ENCODE data around the gene ANKS1B. TPM values are rescaled to one million over a fixed set of nuclear protein-coding genes. Genes with fewer than 3 reads are reported as not detected.

The ANKS1B gene
- total and polyA plus RNA-seq, 2 of the 4 experiments (the other 2 are of a cell fraction) = 0.17 to 0.18 TPM

DNA sequence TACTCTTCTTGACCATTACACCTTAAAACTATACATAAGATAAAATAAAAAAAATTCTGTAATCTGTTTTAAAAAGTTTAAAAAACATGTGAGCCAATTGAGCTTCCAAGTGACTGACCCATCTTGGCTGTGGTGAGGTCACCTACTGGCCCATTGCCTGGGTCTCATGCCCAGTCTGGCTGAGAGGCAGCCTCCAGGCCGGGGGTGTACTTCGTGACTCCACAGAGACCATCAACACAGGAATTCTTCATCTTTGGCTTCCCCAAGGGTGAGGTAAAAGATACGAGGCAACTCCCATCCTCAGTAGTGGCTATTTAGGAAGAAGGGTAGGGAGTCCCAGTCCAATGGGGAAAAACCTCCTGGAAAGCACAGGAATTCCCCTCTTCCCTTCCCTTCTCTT lies 1226.4 kb downstream of the ANKS1B start:
- H3K4me2 ChIP-seq (ENCODE audit: low read depth, low read length) = no peak overlapping the region
- in situ Hi-C loops (cut with MboI; ENCODE audit: low sequenced_read_pairs) (no loop called here), intact Hi-C loops (cut with micrococcal nuclease) (no loop called here), dilution Hi-C loops (cut with HindIII; ENCODE audit: low sequenced_read_pairs, unreplicated experiment) (no loop called here)
- H2BK120ac ChIP-seq (ENCODE audit: low read depth, low read length) = no peak overlapping the region
- no peak overlapping the region for H3K23ac ChIP-seq (ENCODE audit: low read depth, low read length)
- no TSS peak for BruUV-seq (replicated peaks)
- H3K18ac ChIP-seq (ENCODE audit: low read depth, low read length) = no peak overlapping the region
- DNase-seq (peak; percentile 31), ATAC-seq (ENCODE audit: low read depth) (no peak)
- H3K4ac ChIP-seq (ENCODE audit: low read depth, low read length) = no peak overlapping the region
- TF ChIP-seq MAFK (IDR thresholded peaks at IDR 0.05; ENCODE audit: low read depth, low read length) (no peak), RAD21 (IDR thresholded peaks at IDR 0.05; ENCODE audit: low read length) (no peak), MAZ (IDR thresholded peaks at IDR 0.05; ENCODE audit: borderline replicate concordance, low read depth, low read length) (no peak), MXI1 (IDR thresholded peaks at IDR 0.05; ENCODE audit: borderline replicate concordance, low read depth, low read length) (no peak), USF2 (IDR thresholded peaks at IDR 0.05; ENCODE audit: low read depth, low read length) (no peak), RFX5 (IDR thresholded peaks at IDR 0.05; ENCODE audit: low read depth, low read length) (no peak), RCOR1 (IDR thresholded peaks at IDR 0.05; ENCODE audit: insufficient replicate concordance, low read length) (no peak), NFE2L2 (IDR thresholded peaks at IDR 0.05; ENCODE audit: low read depth, low read length) (no peak), CTCF (conservative IDR thresholded peaks at IDR 0.05; ENCODE audit: low read depth, low read length) (no peak), CHD1 (IDR thresholded peaks at IDR 0.05; ENCODE audit: low read depth, low read length) (no peak)
- TF ChIP-seq, protein P1, sequence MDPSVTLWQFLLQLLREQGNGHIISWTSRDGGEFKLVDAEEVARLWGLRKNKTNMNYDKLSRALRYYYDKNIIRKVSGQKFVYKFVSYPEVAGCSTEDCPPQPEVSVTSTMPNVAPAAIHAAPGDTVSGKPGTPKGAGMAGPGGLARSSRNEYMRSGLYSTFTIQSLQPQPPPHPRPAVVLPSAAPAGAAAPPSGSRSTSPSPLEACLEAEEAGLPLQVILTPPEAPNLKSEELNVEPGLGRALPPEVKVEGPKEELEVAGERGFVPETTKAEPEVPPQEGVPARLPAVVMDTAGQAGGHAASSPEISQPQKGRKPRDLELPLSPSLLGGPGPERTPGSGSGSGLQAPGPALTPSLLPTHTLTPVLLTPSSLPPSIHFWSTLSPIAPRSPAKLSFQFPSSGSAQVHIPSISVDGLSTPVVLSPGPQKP (IDR thresholded peaks at IDR 0.05; ENCODE audit: borderline replicate concordance, low read depth, low read length) = no peak
- H4K20me1 ChIP-seq (ENCODE audit: insufficient read depth, low read length) = no peaks in the 10 kb centered on the region
- no CpG with 5 or more reads among the region's 3 CpGs for WGBS, 2 experiments (ENCODE audit: extremely low coverage in 2 of 2, insufficient read length in 1 of 2)
- H2AK5ac ChIP-seq (ENCODE audit: low read depth, low read length) = no peak overlapping the region
- no peak overlapping the region for H4K91ac ChIP-seq (ENCODE audit: insufficient read depth, low read depth, low read length)
- no peak overlapping the region for H3K4me3 ChIP-seq (ENCODE audit: insufficient read depth, low read depth, low read length)
- no peaks in the 10 kb centered on the region; the same call in none of the 2 replicates for H3K4me1 ChIP-seq (ENCODE audit: control insufficient read depth, insufficient read depth, low read length)
- no peak overlapping the region for H2BK20ac ChIP-seq (ENCODE audit: low read depth, low read length)
- H3K9me1 ChIP-seq (ENCODE audit: insufficient read depth, low read length) = peaks cover 8% of the 10 kb centered on the region; the same call in 1 of the 2 replicates
- H3K36me3 ChIP-seq (ENCODE audit: control insufficient read depth, insufficient read depth, low read length) = no peaks in the 10 kb centered on the region
- H3K9me3 ChIP-seq (ENCODE audit: control insufficient read depth, insufficient read depth, low read length) = no peaks in the 10 kb centered on the region
- no peak overlapping the region for H3K14ac ChIP-seq (replicated peaks; ENCODE audit: low read depth, low read length)
- H3K27me3 ChIP-seq (ENCODE audit: control insufficient read depth, insufficient read depth, low read length) = peaks cover 2% of the 10 kb centered on the region
- H2BK15ac ChIP-seq (ENCODE audit: low read depth, low read length) = no peak overlapping the region
- H4K5ac ChIP-seq (ENCODE audit: low read depth, low read length) = no peak overlapping the region
- CTCF ChIA-PET = interaction anchor here (1.6 kb wide), 1 partner anchor 10 kb away, joined by 4 read pairs; no protein-coding TSS in a partner anchor
- no peak overlapping the region for H3K27ac ChIP-seq (ENCODE audit: insufficient read depth, low read length)
- no peak overlapping the region for H2BK5ac ChIP-seq (ENCODE audit: low read depth, low read length, poor library complexity, severe bottlenecking)
- no peak overlapping the region for H4K8ac ChIP-seq (ENCODE audit: low read depth in 2 of 2, low read length in 2 of 2)
- H3K9ac ChIP-seq (ENCODE audit: low read depth, low read length) = no peak overlapping the region
- no peaks in the 10 kb centered on the region for H3K79me1 ChIP-seq (ENCODE audit: low read depth in 1 of 2, low read length in 2 of 2)
- H2AK9ac ChIP-seq (replicated peaks; ENCODE audit: low read depth, low read length, poor library complexity) = no peak overlapping the region
- no peak overlapping the region for H2AFZ ChIP-seq (replicated peaks; ENCODE audit: low read length, poor library complexity)
- no peak overlapping the region for H3K56ac ChIP-seq (ENCODE audit: extremely low read depth, insufficient read depth, low read length)
- POLR2A ChIA-PET (ENCODE audit: unreplicated experiment) = no interaction called here

Data from IMR-90 (cell line).